ENCODE measurements around the gene PRKX. TPM values are rescaled to one million over a fixed set of nuclear protein-coding genes. Genes with fewer than 3 reads are reported as not detected.

The PRKX gene
- total RNA-seq, 2 donors from 2014 or later, result 8.6 to 11.2 TPM

- ATAC-seq, result no peak
- intact Hi-C loops (cut with DNase I), result no loop called here
- TF ChIP-seq POLR2A (IDR thresholded peaks at IDR 0.05) (no peak), CTCF (IDR thresholded peaks at IDR 0.05) (no peak)
- no peak for DNase-seq
- no peaks in the 10 kb centered on the region for H3K4me1 ChIP-seq
- WGBS, 2 donors, result 77 to 82% methylated on average over 4 of the region's 4 CpGs
- no peaks in the 10 kb centered on the region for H3K36me3 ChIP-seq (replicated peaks in 1 of 2; ENCODE audit: insufficient read depth in 1 of 2, low read depth in 2 of 2)
- H3K27ac ChIP-seq, result no peak overlapping the region
- H3K4me3 ChIP-seq, result no peak overlapping the region
- no peaks in the 10 kb centered on the region for H3K9me3 ChIP-seq
- no peaks in the 10 kb centered on the region for H3K27me3 ChIP-seq
Measured at GRCh38 chrX:3609810-3610209, 103.6 kb downstream of the PRKX start.

- DNase-seq, result no peak
- TF ChIP-seq POLR2A (IDR thresholded peaks at IDR 0.05) (no peak), CTCF (IDR thresholded peaks at IDR 0.05) (no peak)
- WGBS, 2 donors, result 76 to 84% methylated on average over 7 to 10 of the region's 10 CpGs
Measured at GRCh38 chrX:3603026-3603661, 110.3 kb downstream of the PRKX start.

DNA sequence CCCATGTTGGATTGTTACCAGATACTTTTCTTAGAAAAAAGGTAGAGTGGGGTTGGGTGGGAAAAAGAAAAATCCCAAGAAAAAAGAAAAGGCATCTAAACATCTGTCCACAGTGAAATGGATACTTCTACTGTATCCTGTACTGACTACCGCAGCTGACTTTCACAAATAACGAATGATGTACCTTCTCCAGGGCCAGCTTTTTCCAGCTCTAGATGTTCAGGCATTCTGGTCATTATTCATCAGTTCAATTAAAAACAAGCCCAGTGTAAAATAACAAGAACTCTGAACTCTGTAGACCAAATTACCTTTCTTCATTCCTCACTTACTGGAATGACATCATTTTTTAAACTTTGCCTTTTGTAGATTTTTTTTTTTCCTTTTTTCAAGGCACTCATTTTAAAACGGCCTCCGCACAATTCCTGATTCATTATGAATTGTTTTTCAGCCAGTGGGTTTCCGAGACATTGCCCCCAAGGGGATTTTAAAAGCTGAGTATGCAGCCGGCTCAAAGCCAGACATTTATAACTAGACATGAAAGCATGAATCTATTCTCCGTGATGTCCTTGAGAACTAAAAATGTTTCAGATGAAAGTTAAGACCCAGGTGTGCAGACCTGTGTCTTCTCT is 113.5 kb downstream of the PRKX start:
- Histone ChIP-seq H3K36me3 (replicated peaks in 1 of 2; ENCODE audit: insufficient read depth in 1 of 2, low read depth in 2 of 2) (no peaks in the 10 kb centered on the region), H3K4me1 (no peaks in the 10 kb centered on the region), H3K27me3 (no peaks in the 10 kb centered on the region), H3K4me3 (no peak overlapping the region), H3K27ac (no peak overlapping the region), H3K9me3 (no peaks in the 10 kb centered on the region)
- ATAC-seq (no peak), DNase-seq (no peak)
- no peak for TF ChIP-seq POLR2A (IDR thresholded peaks at IDR 0.05)
- TF ChIP-seq CTCF (IDR thresholded peaks at IDR 0.05), result no peak
- intact Hi-C loops (cut with DNase I), result no loop called here
- 37 to 40% methylated on average over 7 of the region's 7 CpGs for WGBS, 2 donors

More at GRCh38 chrX:3603026-3603661, 110.3 kb downstream of the PRKX start:
- no peaks in the 10 kb centered on the region for H3K4me1 ChIP-seq
- intact Hi-C loops (cut with DNase I), result no loop called here
- ATAC-seq, result no peak
- H3K27me3 ChIP-seq, result no peaks in the 10 kb centered on the region
- H3K27ac ChIP-seq, result no peak overlapping the region
- no peak overlapping the region for H3K4me3 ChIP-seq
- H3K36me3 ChIP-seq (replicated peaks in 1 of 2; ENCODE audit: insufficient read depth in 1 of 2, low read depth in 2 of 2), result no peaks in the 10 kb centered on the region
- no peaks in the 10 kb centered on the region for H3K9me3 ChIP-seq

DNA sequence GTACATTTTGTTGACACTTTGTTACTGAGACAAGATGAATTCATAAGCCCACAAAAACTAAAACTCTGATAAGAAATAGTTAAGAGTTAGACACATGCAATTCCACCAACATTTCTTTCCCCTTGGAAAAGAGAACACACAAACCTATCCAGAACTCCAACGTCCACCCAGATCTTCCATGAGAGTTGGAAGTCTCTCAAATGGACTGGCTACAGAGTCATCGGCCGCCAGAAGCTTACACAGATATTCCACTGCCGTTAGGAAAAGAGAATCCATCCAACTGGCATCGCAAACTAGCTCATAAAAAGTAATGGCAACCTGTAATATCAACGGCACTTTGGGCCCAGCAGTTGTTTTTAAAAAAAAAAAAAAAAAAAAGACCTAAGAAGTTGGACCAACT is 114.7 kb downstream of the PRKX start:
- ATAC-seq, result no peak
- Histone ChIP-seq H3K27ac (no peak overlapping the region), H3K36me3 (replicated peaks in 1 of 2; ENCODE audit: insufficient read depth in 1 of 2, low read depth in 2 of 2) (no peaks in the 10 kb centered on the region), H3K4me3 (no peak overlapping the region), H3K27me3 (no peaks in the 10 kb centered on the region), H3K4me1 (no peaks in the 10 kb centered on the region), H3K9me3 (no peaks in the 10 kb centered on the region)
- TF ChIP-seq POLR2A (IDR thresholded peaks at IDR 0.05) (no peak), CTCF (IDR thresholded peaks at IDR 0.05) (no peak)
- DNase-seq, result no peak
- intact Hi-C loops (cut with DNase I), result no loop called here
- 91 to 93% methylated on average over 6 of the region's 6 CpGs for WGBS, 2 donors
